Left lung (tissue), 10 donors: ENCODE data around the gene SLC6A11. TPM values are rescaled to one million over a fixed set of nuclear protein-coding genes. Genes with fewer than 3 reads are reported as not detected.
A peak's percentile ranks its signal among the peaks of the same experiment; 100 is the strongest.

ENCODE experiments used
- ATAC-seq: fragments of 200-7000 bp; cut with Tn5 transposase; one replicate; pipeline ENCODE4 v1.9.1; 2020; ENCODE audit warnings: moderate library complexity
- DNase-seq, 4 donors: peaks; one replicate each; pipeline ENCODE4 v3.0.0-alpha.2; 2013 to 2020
- H3K27ac ChIP-seq, 2 donors: fragments of 200-600 bp; sonication (generic) in 1 of 2; one replicate each; pipeline versions ENCODE4 v1.5.0 to v1.8.0; 2020 to 2021
- H3K27me3 ChIP-seq, 2 donors: fragments of 200-600 bp; sonication (generic) in 1 of 2; one replicate each; pipeline versions ENCODE4 v1.5.0 to v1.8.0; 2020 to 2021
- H3K36me3 ChIP-seq, 2 donors: fragments of 200-600 bp; sonication (generic) in 1 of 2; one replicate each; pipeline versions ENCODE4 v1.5.0 to v1.8.0; 2020 to 2021
- H3K4me1 ChIP-seq, 2 donors: fragments of 200-600 bp; one replicate each; pipeline ENCODE4 v1.8.0; 2021
- H3K4me3 ChIP-seq, 2 donors: fragments of 200-600 bp; sonication (generic) in 1 of 2; one replicate each; pipeline versions ENCODE4 v1.5.0 to v1.8.0; 2020 to 2021; ENCODE audit warnings: mild to moderate bottlenecking in 1 of 2
- H3K9me3 ChIP-seq, 2 donors: fragments of 200-600 bp; sonication (generic) in 1 of 2; one replicate each; pipeline versions ENCODE4 v1.5.0 to v1.8.0; 2020 to 2021
- CTCF ChIP-seq, 2 donors: fragments of 200-600 bp; sonication (generic) in 1 of 2; IDR thresholded peaks; one replicate each; pipeline versions ENCODE4 v1.5.0 to v1.8.0; 2021; ENCODE audit warnings: antibody characterized with exemption in 2 of 2
- intact Hi-C, 2 donors: fragments of 100-400 bp; cut with DNase I; formaldehyde crosslinking; loops; one replicate each; pipeline versions ENCODE4 v1.11.2 to v1.14.2; 2022
- polyA plus RNA-seq, 6 donors: library from polyadenylated mRNA; unstranded; fragments of 120-200 nt; gene quantifications; one replicate each; pipeline ENCODE4 v1.2.1, GENCODE V29; 2013; ENCODE audit not compliant: insufficient read length in 6 of 6
- total RNA-seq, 2 donors: library from RNA; stranded (reverse); fragmentation: NEBNext Ultra II Directional; extraction: Animal tissue kit (Norgen Biotek cat#: 25700); gene quantifications; one replicate each; pipeline ENCODE4 v1.2.1, GENCODE V29; 2021
- donor health status: DM: no; HTN: yes; CAD: no.
- donor health status: DM: no; HTN: no; CAD: no.

SLC6A11 gene
- total and polyA plus RNA-seq, 8 donors = 0.07 to 0.31 (median 0.18) TPM; not detected in 2

GRCh38 chr3:10980312-10980711, 164.3 kb downstream of the SLC6A11 start:
- ATAC-seq (no peak), DNase-seq (no peak)
- H3K9me3 ChIP-seq = no peaks in the 10 kb centered on the region
- intact Hi-C loops = no loop called here
- H3K27me3 ChIP-seq = peaks cover 0 to 10% of the 10 kb centered on the region in 2 donors
- no peaks in the 10 kb centered on the region for H3K36me3 ChIP-seq
- H3K27ac ChIP-seq = no peak overlapping the region
- no peak for TF ChIP-seq CTCF (IDR thresholded peaks at IDR 0.05)
- H3K4me3 ChIP-seq = no peak overlapping the region
- H3K4me1 ChIP-seq = peaks cover 3 to 11% of the 10 kb centered on the region in 2 donors

GRCh38 chr3:10981031-10981430, 165.0 kb downstream of the SLC6A11 start:
- DNase-seq (no peak), ATAC-seq (no peak)
- Histone ChIP-seq H3K27ac (no peak overlapping the region), H3K27me3 (peaks cover 0 to 10% of the 10 kb centered on the region in 2 donors), H3K4me3 (no peak overlapping the region), H3K4me1 (peaks cover 3 to 11% of the 10 kb centered on the region in 2 donors), H3K9me3 (no peaks in the 10 kb centered on the region), H3K36me3 (no peaks in the 10 kb centered on the region)
- intact Hi-C loops = no loop called here
- no peak for TF ChIP-seq CTCF (IDR thresholded peaks at IDR 0.05)

GRCh38 chr3:10981961-10982360, 165.9 kb downstream of the SLC6A11 start:
- H3K4me3 ChIP-seq = no peak overlapping the region
- ATAC-seq (peak; percentile 38), DNase-seq (no peak)
- H3K36me3 ChIP-seq = no peaks in the 10 kb centered on the region
- H3K27me3 ChIP-seq = peaks cover 0 to 10% of the 10 kb centered on the region in 2 donors
- H3K27ac ChIP-seq = no peak overlapping the region
- no peaks in the 10 kb centered on the region for H3K9me3 ChIP-seq
- intact Hi-C loops = no loop called here
- no peak for TF ChIP-seq CTCF (IDR thresholded peaks at IDR 0.05)
- peaks cover 3 to 11% of the 10 kb centered on the region in 2 donors for H3K4me1 ChIP-seq

- Histone ChIP-seq H3K36me3 (no peaks in the 10 kb centered on the region), H3K4me1 (peaks cover 3 to 11% of the 10 kb centered on the region in 2 donors), H3K27me3 (peaks cover 0 to 5% of the 10 kb centered on the region in 2 donors), H3K4me3 (no peak overlapping the region), H3K27ac (peak overlapping the region; percentile 28 to 48), H3K9me3 (no peaks in the 10 kb centered on the region)
- intact Hi-C loops = no loop called here
- ATAC-seq (peak; percentile 78), DNase-seq (peak in 1 of 4 donors; percentile 17)
- TF ChIP-seq CTCF (IDR thresholded peaks at IDR 0.05) = no peak
Measured at GRCh38 chr3:10982782-10983181, 166.8 kb downstream of the SLC6A11 start.

GRCh38 chr3:10983219-10983916, 167.3 kb downstream of the SLC6A11 start:
- DNase-seq (peak in 1 of 4 donors; percentile 24), ATAC-seq (peak; percentile 87)
- Histone ChIP-seq H3K27me3 (peaks cover 0 to 5% of the 10 kb centered on the region in 2 donors), H3K4me3 (no peak overlapping the region), H3K4me1 (peaks cover 3 to 11% of the 10 kb centered on the region in 2 donors), H3K9me3 (no peaks in the 10 kb centered on the region), H3K36me3 (no peaks in the 10 kb centered on the region), H3K27ac (peak overlapping the region; percentile 28 to 48)
- TF ChIP-seq CTCF (IDR thresholded peaks at IDR 0.05) = peak; percentile 63 to 69
- intact Hi-C loops = no loop called here
